ENCODE results near the gene KCNK4. TPM values are rescaled to one million over a fixed set of nuclear protein-coding genes. Genes with fewer than 3 reads are reported as not detected.

Gene KCNK4
- polyA plus RNA-seq, 2 of the 4 experiments (the other 2 are of a cell fraction) = 0.12 TPM; not detected in 1

DNA sequence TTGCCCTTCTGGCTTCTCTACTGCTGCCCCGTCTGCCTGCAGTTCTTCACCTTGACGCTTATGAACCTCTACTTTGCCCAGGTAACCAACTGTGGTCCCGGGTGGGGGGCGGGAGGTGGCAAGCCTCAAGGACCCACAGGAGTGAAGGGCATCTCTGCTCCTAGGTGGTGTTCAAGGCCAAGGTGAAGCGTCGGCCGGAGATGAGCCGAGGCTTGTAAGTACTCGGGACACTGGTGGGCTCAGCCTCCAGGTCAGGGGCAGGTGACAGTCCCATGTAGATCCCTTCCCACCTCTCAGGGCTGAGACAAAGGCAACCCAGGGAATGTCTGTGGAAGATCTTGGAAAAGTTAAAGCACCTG lies 4.3 kb upstream of the KCNK4 start:
- Histone ChIP-seq H3K4me2 (peak overlapping the region; percentile 86), H3K4me1 (peaks cover 17% of the 10 kb centered on the region; the same call in 1 of the 3 replicates), H3K4me3 (no peak overlapping the region), H3K27ac (peak overlapping the region in 1 of 2 experiments; percentile 98; a peak in 1 of 6 replicates), H3K9me3 (no peaks in the 10 kb centered on the region)
- DNase-seq (ENCODE audit: low read depth in 1 of 2, low spot score in 1 of 2) (no peak), ATAC-seq (no peak), FAIRE-seq (no peak)
- no peak for TF ChIP-seq KDM1A (IDR thresholded peaks at IDR 0.05; ENCODE audit: low read depth)
- no peak for TF ChIP-seq ZC3H11A (IDR thresholded peaks at IDR 0.05)
- no peak for TF ChIP-seq SREBF2 (IDR thresholded peaks at IDR 0.05)
- TF ChIP-seq, protein P1, sequence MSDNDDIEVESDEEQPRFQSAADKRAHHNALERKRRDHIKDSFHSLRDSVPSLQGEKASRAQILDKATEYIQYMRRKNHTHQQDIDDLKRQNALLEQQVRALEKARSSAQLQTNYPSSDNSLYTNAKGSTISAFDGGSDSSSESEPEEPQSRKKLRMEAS (IDR thresholded peaks at IDR 0.05) = no peak
- TF ChIP-seq, protein P2, sequence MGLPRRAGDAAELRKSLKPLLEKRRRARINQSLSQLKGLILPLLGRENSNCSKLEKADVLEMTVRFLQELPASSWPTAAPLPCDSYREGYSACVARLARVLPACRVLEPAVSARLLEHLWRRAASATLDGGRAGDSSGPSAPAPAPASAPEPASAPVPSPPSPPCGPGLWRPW (IDR thresholded peaks at IDR 0.05) = no peak
- TF ChIP-seq CBX2 (IDR thresholded peaks at IDR 0.05; ENCODE audit: borderline replicate concordance, low read depth) = no peak
- TF ChIP-seq HOXA7 (CRISPR knock-in tag; IDR thresholded peaks at IDR 0.05) = no peak
- ChIA-PET POLR2A (interaction anchor here (5.8 kb wide), 1 partner anchor 17 kb away, joined by 49 read pairs; no protein-coding TSS in a partner anchor), CTCF (interaction anchor here (0.6 to 20.5 kb wide), 9 partner anchors 8 to 109 kb away, joined by 3 to 448 read pairs (median 3); partner anchors contain the start of genes CATSPERZ, ESRRA and STIP1)
- 93% methylated on average over 7 of the region's 9 CpGs for WGBS (ENCODE audit: missing lambda C conversion rate)

DNA sequence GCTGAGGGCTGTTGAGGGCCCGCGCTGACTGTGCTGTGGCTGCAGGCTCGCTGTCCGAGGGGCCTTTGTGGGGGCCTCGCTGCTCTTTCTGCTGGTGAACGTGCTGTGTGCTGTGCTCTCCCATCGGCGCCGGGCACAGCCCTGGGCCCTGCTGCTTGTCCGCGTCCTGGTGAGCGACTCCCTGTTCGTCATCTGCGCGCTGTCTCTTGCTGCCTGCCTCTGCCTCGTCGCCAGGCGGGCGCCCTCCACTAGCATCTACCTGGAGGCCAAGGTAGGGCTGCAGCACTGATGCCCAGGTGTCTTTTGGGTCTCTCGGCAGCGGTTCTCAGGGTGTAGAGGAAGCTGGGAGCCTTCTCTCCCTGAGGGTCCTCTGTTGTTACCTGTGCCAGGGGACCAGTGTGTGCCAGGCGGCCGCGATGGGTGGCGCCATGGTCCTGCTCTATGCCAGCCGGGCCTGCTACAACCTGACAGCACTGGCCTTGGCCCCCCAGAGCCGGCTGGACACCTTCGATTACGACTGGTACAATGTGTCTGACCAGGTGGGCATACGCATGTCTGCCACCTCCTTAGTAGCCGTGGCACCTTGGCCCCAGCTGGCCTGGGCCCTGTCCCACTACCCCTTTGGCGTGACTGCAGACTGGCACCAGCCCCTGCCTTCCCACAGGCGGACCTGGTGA lies 3.3 kb upstream of the KCNK4 start:
- H3K9me3 ChIP-seq = no peaks in the 10 kb centered on the region
- no peak for ATAC-seq
- FAIRE-seq = no peak
- POLR2A ChIA-PET = interaction anchor here (5.8 kb wide), 1 partner anchor 18 kb away, joined by 49 read pairs; no protein-coding TSS in a partner anchor
- H3K4me1 ChIP-seq = peaks cover 17% of the 10 kb centered on the region; the same call in 1 of the 3 replicates
- TF ChIP-seq, protein P3, sequence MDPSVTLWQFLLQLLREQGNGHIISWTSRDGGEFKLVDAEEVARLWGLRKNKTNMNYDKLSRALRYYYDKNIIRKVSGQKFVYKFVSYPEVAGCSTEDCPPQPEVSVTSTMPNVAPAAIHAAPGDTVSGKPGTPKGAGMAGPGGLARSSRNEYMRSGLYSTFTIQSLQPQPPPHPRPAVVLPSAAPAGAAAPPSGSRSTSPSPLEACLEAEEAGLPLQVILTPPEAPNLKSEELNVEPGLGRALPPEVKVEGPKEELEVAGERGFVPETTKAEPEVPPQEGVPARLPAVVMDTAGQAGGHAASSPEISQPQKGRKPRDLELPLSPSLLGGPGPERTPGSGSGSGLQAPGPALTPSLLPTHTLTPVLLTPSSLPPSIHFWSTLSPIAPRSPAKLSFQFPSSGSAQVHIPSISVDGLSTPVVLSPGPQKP (IDR thresholded peaks at IDR 0.05; ENCODE audit: low read depth, low read length) = no peak
- TF ChIP-seq CBX8 (IDR thresholded peaks at IDR 0.05) (no peak), KDM5A (IDR thresholded peaks at IDR 0.05) (no peak), FOXS1 (CRISPR knock-in tag; IDR thresholded peaks at IDR 0.05) (no peak), MAFK (IDR thresholded peaks at IDR 0.05; ENCODE audit: partially characterized antibody) (no peak), POLR2A (IDR thresholded peaks at IDR 0.05; ENCODE audit: low read length) (no peak), NFE2L2 (conservative IDR thresholded peaks at IDR 0.05; ENCODE audit: low read length) (no peak), KDM1A (IDR thresholded peaks at IDR 0.05; ENCODE audit: low read depth) (no peak), NPAS2 (CRISPR knock-in tag; IDR thresholded peaks at IDR 0.05; ENCODE audit: borderline replicate concordance) (no peak), PHF8 (IDR thresholded peaks at IDR 0.05; ENCODE audit: borderline replicate concordance, low read depth) (no peak), SMC3 (IDR thresholded peaks at IDR 0.05) (no peak), RFX5 (IDR thresholded peaks at IDR 0.05) (no peak), CHD4 (IDR thresholded peaks at IDR 0.05; ENCODE audit: borderline replicate concordance) (no peak), RNF2 (IDR thresholded peaks at IDR 0.05; ENCODE audit: borderline replicate concordance, low read depth) (no peak), EHMT2 (IDR thresholded peaks at IDR 0.05; ENCODE audit: low read depth) (no peak), TFCP2L1 (CRISPR knock-in tag; IDR thresholded peaks at IDR 0.05) (no peak)
- TF ChIP-seq, protein P4, sequence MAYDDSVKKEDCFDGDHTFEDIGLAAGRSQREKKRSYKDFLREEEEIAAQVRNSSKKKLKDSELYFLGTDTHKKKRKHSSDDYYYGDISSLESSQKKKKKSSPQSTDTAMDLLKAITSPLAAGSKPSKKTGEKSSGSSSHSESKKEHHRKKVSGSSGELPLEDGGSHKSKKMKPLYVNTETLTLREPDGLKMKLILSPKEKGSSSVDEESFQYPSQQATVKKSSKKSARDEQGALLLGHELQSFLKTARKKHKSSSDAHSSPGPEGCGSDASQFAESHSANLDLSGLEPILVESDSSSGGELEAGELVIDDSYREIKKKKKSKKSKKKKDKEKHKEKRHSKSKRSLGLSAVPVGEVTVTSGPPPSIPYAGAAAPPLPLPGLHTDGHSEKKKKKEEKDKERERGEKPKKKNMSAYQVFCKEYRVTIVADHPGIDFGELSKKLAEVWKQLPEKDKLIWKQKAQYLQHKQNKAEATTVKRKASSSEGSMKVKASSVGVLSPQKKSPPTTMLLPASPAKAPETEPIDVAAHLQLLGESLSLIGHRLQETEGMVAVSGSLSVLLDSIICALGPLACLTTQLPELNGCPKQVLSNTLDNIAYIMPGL (CRISPR knock-in tag; IDR thresholded peaks at IDR 0.05; ENCODE audit: borderline replicate concordance) = no peak
- TF ChIP-seq, protein P5, sequence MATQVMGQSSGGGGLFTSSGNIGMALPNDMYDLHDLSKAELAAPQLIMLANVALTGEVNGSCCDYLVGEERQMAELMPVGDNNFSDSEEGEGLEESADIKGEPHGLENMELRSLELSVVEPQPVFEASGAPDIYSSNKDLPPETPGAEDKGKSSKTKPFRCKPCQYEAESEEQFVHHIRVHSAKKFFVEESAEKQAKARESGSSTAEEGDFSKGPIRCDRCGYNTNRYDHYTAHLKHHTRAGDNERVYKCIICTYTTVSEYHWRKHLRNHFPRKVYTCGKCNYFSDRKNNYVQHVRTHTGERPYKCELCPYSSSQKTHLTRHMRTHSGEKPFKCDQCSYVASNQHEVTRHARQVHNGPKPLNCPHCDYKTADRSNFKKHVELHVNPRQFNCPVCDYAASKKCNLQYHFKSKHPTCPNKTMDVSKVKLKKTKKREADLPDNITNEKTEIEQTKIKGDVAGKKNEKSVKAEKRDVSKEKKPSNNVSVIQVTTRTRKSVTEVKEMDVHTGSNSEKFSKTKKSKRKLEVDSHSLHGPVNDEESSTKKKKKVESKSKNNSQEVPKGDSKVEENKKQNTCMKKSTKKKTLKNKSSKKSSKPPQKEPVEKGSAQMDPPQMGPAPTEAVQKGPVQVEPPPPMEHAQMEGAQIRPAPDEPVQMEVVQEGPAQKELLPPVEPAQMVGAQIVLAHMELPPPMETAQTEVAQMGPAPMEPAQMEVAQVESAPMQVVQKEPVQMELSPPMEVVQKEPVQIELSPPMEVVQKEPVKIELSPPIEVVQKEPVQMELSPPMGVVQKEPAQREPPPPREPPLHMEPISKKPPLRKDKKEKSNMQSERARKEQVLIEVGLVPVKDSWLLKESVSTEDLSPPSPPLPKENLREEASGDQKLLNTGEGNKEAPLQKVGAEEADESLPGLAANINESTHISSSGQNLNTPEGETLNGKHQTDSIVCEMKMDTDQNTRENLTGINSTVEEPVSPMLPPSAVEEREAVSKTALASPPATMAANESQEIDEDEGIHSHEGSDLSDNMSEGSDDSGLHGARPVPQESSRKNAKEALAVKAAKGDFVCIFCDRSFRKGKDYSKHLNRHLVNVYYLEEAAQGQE (IDR thresholded peaks at IDR 0.05) = no peak
- TF ChIP-seq, protein P6, sequence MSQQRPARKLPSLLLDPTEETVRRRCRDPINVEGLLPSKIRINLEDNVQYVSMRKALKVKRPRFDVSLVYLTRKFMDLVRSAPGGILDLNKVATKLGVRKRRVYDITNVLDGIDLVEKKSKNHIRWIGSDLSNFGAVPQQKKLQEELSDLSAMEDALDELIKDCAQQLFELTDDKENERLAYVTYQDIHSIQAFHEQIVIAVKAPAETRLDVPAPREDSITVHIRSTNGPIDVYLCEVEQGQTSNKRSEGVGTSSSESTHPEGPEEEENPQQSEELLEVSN (IDR thresholded peaks at IDR 0.05; ENCODE audit: borderline replicate concordance, low read depth) = no peak
- no peak for DNase-seq (ENCODE audit: low read depth in 1 of 2, low spot score in 1 of 2)
- CTCF ChIA-PET = interaction anchor here (0.8 to 20.5 kb wide), 5 partner anchors 10 to 67 kb away, joined by 3 to 448 read pairs (median 5); partner anchors contain the start of genes CATSPERZ and ESRRA
- no peak overlapping the region for H3K4me2 ChIP-seq
- 95% methylated on average over 26 of the region's 33 CpGs for WGBS (ENCODE audit: missing lambda C conversion rate)
- H3K27ac ChIP-seq = no peak overlapping the region
- H3K4me3 ChIP-seq = no peak overlapping the region

Data from A549 (cell line).